HPDE6-E6E7 (cell line): ENCODE measurements around the gene UBE2H.
A peak's percentile ranks its signal among the peaks of the same experiment; 100 is the strongest.
"Not testable (repeated sequence)": the region's sequence is repeated elsewhere in the genome, so short reads cannot be mapped to it uniquely, and the experiment has no call there.

Experiments used
- DNase-seq: peaks from one replicate; pipeline ENCODE4 v3.0.0; 2011; ENCODE audit warnings: missing footprints; ENCODE audit errors: extremely low spot score

Gene UBE2H

DNA sequence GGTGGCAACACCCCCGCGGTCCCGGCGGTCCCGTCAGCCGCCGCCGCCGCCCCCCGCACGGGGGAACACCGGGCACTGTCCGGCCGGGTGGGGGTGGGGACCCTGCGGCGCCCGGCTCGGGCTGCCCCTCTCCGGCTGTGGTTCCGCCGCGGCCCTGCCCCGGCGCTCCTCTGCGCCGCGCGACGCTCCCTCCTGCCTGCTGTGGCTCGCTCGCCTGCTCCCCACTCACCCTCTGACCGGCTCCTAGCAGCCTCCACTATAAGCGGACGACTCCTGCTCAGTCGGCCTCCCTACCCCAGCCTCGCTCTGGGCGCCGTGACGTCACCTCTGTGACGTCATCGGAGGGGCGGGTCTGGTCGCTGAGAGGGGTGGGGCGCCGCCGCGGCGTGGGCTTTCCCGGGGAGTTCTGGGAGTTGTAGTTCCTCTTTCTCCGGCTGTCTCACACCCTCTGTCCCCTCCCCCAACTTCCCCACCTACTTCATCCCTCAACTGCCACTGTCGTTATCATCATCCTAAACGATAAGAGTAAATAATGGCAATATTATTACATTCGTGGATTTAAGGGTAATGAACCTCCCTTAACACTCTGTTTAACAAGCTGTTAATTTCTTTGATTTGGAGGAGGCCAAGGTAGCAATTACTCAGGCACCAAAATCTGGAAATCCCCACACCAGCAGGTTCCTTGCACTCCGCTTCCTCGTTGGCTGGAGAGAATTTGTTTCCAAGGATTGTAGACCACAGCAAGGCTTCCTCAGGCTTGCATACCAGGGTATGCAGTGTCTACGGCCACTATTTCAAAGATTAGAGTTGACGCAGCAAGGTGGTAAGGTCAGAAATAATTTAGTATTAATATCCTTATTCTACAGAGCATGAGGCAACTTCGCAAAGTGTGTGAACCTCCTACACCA lies at the start of gene UBE2H:
Gene UBE2H, minus strand, starts transcription at position 308 of the 908 bp plus-strand sequence. CDS start 405 bp downstream, outside the sequence.
- DNase-seq: peak; percentile 86

DNA sequence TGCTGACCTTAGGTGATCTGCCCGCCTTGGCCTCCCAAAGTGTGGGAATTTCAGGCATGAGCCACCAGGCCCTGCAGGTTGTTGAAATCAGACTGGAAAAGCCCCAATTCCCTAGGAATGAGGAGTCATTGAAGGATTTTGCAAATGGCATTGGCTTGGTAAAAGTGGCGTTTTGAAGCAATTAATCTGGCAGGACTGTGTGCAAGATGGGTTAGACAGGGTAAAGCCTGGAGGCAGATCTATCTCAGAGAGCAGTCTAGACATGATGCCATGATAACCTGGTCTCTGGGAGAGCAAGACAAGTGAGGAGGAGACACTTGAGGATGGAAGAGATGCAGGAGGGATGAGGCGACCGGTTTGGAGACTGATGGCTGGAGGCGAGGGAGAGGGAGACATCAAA lies 45.7 kb upstream of the UBE2H start:
- DNase-seq: no peak

DNA sequence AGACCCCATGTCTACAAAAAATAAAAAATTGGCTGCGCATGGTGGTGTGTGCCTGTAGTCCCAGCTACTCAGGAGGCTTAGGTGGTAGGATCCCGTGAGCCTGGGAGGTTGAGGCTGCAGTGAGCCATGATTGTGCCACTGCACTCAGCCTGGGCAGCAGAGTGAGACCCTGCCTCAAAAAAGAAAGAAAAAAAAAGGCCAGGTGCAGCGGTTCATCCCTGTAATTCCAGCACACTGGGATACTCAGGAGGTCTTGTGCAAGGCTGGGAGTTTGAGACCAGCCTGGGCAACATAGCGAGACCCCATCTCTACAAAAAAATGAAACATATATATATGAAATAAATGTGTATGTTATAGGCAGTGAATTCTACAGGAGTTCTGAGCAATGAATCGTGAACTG lies 44.5 kb upstream of the UBE2H start:
- no peak for DNase-seq

DNA sequence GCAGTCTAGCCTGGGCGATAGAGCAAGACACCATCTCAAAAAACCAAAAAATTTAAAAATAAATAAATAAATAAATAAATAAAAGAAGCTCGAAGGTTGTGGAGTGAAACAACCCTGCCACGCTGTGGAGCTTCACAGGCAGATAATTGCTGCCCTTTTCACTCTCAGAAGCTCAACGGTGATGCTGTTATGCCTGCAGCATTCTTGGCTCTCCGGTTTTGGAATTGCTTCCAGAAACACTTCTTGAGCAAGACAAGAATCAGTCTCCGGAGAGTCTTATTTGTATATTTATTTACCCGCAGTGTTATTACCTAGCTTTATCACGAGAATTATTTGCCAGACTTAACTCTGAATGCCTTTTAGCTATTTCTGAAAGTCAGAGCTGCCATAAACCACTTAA lies 40.5 kb upstream of the UBE2H start:
- DNase-seq: no peak

DNA sequence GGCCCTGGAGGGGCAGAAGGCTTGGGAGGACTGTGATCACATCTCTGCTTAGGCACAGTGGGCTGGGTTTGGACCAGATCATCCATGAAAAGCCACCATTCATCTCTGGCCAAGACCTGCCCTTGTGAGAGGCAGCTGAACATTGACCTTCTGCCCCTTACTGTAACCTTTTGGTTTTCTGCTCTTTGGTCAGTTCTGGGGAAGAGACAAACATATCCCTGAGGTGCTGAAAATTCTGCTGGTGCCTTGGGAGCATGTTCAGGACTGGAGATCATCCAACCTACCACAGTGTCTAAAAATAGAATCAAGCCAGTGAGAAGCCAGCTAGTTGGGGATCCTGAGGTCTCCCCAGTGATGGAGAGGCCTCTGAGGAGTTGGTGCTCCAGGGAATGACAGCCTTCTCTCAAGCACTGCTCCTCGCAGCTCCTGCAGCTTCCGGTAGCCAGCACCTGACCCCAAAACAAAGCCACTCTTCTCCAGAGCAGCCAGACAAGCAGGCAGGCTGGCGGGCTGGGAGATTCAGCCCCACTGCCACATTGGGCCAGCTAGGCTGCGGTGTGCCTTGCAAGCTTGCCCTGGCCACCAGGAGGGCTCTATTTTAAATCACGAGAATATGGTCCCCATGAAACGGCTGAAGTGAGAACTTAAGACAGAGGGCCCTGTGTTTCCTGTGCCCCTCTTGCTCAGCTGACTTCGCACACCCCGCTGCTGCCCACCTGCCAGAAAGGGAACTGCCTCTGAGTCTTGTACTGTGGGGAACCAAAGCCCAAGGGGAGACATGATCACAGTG lies 37.8 kb upstream of the UBE2H start:
- DNase-seq: no peak

DNA sequence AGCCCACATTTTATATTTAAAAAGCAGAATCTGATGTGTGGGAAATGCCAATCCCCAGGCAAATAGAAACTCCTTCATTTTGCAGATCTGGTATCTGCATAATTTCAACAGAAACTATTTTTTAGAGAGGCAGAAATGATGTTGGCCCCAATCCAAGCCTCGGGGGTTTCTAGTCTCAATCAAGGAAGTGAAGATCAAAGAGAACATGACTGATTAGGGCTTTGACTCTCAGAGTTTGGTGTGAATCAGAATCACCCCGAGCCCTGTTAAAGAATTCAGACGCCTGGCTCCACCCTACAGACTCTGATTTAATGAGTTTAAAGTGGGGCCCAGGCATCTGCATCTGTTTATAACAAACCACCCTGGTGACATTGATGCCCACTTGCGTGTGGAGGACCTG lies 36.7 kb upstream of the UBE2H start:
- DNase-seq: no peak

- no peak for DNase-seq
Measured at GRCh38 chr7:129986600-129986999, 33.8 kb upstream of the UBE2H start.

GRCh38 chr7:129980667-129981066 lies 27.9 kb upstream of the UBE2H start:
- DNase-seq: no peak

- DNase-seq: no peak
Measured at GRCh38 chr7:129975309-129975708, 22.5 kb upstream of the UBE2H start.

DNA sequence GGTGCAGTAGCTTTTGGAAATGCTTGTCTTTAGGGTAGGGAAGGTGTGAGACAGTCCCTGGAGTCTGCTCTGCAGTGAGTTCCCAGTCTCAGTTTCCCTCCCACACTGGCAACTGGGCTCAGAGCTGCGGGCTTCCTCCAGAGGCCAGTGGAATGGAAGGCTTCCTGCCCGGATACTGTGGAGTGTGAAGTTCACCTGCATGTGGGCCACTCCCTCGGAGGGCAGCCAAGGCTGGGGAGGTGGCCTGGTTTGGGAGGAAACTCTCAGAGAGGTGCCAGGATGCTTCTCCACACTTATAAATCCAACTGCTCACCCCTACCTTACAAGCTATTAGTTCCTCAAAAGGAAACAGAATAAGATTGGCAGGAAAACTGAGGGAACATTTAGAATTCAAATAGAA lies 18.1 kb upstream of the UBE2H start:
- DNase-seq: no peak

GRCh38 chr7:129969881-129970446 lies 17.2 kb upstream of the UBE2H start:
- peak; percentile 89 for DNase-seq

GRCh38 chr7:129968592-129969383 lies 16.0 kb upstream of the UBE2H start:
- DNase-seq: no peak

GRCh38 chr7:129960204-129960475 lies 7.4 kb upstream of the UBE2H start:
- not testable (repeated sequence) for DNase-seq

GRCh38 chr7:129959471-129960203 lies 6.9 kb upstream of the UBE2H start:
- no peak for DNase-seq

- peak; percentile 96 for DNase-seq
Measured at GRCh38 chr7:129958643-129959470, 6.1 kb upstream of the UBE2H start.

- no peak for DNase-seq
Measured at GRCh38 chr7:129955993-129956543, 3.3 kb upstream of the UBE2H start.

GRCh38 chr7:129952086-129952652 lies 591 bp downstream of the UBE2H start:
- no peak for DNase-seq

- no peak for DNase-seq
Measured at GRCh38 chr7:129951226-129952085, 1.3 kb downstream of the UBE2H start.

GRCh38 chr7:129950933-129951225 lies 1.9 kb downstream of the UBE2H start:
- DNase-seq: no peak
